Natural killer cell (primary cell): ENCODE data around the gene KCNN1. TPM values are rescaled to one million over a fixed set of nuclear protein-coding genes. Genes with fewer than 3 reads are reported as not detected.
A peak's percentile ranks its signal among the peaks of the same experiment; 100 is the strongest.

Source experiments
- ATAC-seq, 3 donors: fragments of 150-1000 bp in 2 of 3; fragments of 200-7000 bp in 1 of 3; cut with Tn5 transposase; 1 replicate in 1 of 3; 2 replicates in 2 of 3; pipeline ENCODE4 v1.10.0; 2021; ENCODE audit warnings: mild to moderate bottlenecking in 2 of 3, moderate library complexity in 2 of 3
- DNase-seq, 2 donors: peaks; one replicate each; pipeline versions ENCODE4 v3.0.0 to v3.0.0-alpha.2; 2013 to 2021; ENCODE audit warnings: mixed read lengths in 1 of 2
- H3K27ac ChIP-seq: one replicate; pipeline ENCODE4 v1.5.1; 2013; ENCODE audit warnings: mild to moderate bottlenecking, low read length
- H3K27me3 ChIP-seq: one replicate; pipeline ENCODE4 v1.6.1; 2013; ENCODE audit warnings: low read length; ENCODE audit not compliant: control insufficient read depth, insufficient read depth
- H3K36me3 ChIP-seq: one replicate; pipeline ENCODE4 v1.6.1; 2013; ENCODE audit warnings: low read length; ENCODE audit not compliant: control insufficient read depth, insufficient read depth
- H3K4me1 ChIP-seq: one replicate; pipeline ENCODE4 v1.6.1; 2013; ENCODE audit warnings: low read length; ENCODE audit not compliant: control insufficient read depth, insufficient read depth
- H3K4me3 ChIP-seq: one replicate; pipeline ENCODE4 v1.5.1; 2013; ENCODE audit warnings: low read length
- H3K9me3 ChIP-seq: one replicate; pipeline ENCODE4 v1.6.1; 2013; ENCODE audit warnings: low read length; ENCODE audit not compliant: control insufficient read depth, insufficient read depth
- H3K27ac Mint-ChIP-seq, 2 donors: one replicate each; pipeline ENCODE4 v1.8.0; 2022; ENCODE audit warnings: mild to moderate bottlenecking in 2 of 2, mixed read lengths in 2 of 2, moderate library complexity in 1 of 2
- H3K27me3 Mint-ChIP-seq, 2 donors: one replicate each; pipeline ENCODE4 v1.8.0; 2022; ENCODE audit warnings: low read depth in 2 of 2, mixed read lengths in 2 of 2
- H3K36me3 Mint-ChIP-seq: one replicate; pipeline ENCODE4 v1.8.0; 2022; ENCODE audit warnings: mixed read lengths
- H3K4me1 Mint-ChIP-seq, 2 donors: one replicate each; pipeline ENCODE4 v1.8.0; 2022; ENCODE audit warnings: mixed read lengths in 2 of 2
- H3K4me3 Mint-ChIP-seq: one replicate; pipeline ENCODE4 v1.8.0; 2022; ENCODE audit warnings: mild to moderate bottlenecking, moderate library complexity, mixed read lengths
- H3K9me3 Mint-ChIP-seq, 2 donors: one replicate each; pipeline ENCODE4 v1.8.0; 2022; ENCODE audit warnings: mixed read lengths in 2 of 2
- WGBS: methylation state at CpG from one replicate; pipeline ENCODE4 v1.1.7; 2013; ENCODE audit warnings: missing lambda C conversion rate; ENCODE audit not compliant: insufficient coverage; 5-methylcytosine and 5-hydroxymethylcytosine counted together
- intact Hi-C: fragments of 100-400 bp; cut with micrococcal nuclease; formaldehyde crosslinking; loops from one replicate; pipeline ENCODE4 v1.14.2; 2022
- total RNA-seq, 4 donors: library from RNA; stranded (reverse); fragments of 120-200 nt in 1 of 4; gene quantifications; one replicate each; pipeline versions ENCODE4 v1.2.3 to v1.2.4, GENCODE V29; 2013 to 2022
- TF ChIP-seq, protein P1 (sequence below): fragments of 200-600 bp; IDR thresholded peaks from one replicate; pipeline ENCODE4 v1.8.0; 2022; ENCODE audit warnings: antibody characterized with exemption

KCNN1 gene
- total RNA-seq, 3 donors from 2014 or later (not counting 1 experiment from before 2014, with no cell fraction given): not detected

DNA sequence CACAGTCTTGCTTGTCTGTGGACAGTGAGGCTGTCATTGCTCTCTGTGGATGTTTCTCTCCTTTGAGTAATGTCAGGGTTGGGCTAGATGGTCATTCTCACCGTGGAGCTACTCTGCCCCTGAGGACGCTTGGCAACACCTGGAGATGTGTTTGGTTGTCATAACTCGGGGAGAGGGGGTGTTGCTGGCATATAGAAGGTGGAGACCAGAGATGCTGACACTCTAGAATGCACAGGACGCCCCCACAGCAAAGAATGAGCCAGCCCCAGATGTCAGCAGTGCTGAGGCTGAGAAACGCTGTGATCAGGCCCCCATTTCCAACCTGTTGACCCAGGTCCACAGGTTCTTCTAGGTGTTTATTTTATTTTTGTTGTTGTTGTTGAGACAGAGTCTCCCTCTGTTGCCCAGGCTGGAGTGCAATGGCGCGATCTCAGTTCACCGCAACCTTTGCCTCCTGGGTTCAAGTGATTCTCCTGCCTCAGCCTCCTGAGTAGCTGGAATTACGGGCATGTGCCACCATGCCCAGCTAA, 29.5 kb upstream of the KCNN1 start:
- Mint-ChIP-seq H3K27me3 (no peaks in the 10 kb centered on the region), H3K27ac (no peak overlapping the region), H3K36me3 (no peaks in the 10 kb centered on the region), H3K4me1 (peaks cover 14% of the 10 kb centered on the region in 2 donors), H3K9me3 (no peaks in the 10 kb centered on the region), H3K4me3 (no peak overlapping the region)
- Histone ChIP-seq H3K27ac (no peak overlapping the region), H3K4me3 (no peak overlapping the region), H3K27me3 (no peaks in the 10 kb centered on the region), H3K9me3 (no peaks in the 10 kb centered on the region), H3K4me1 (peaks cover 15% of the 10 kb centered on the region), H3K36me3 (peaks cover 12% of the 10 kb centered on the region)
- no peak for DNase-seq
- WGBS: 96% methylated on average over 9 of the region's 9 CpGs
- intact Hi-C loops: loop anchor here (5.0 kb wide), 1 partner anchor 315 kb away; no protein-coding TSS in a partner anchor
- no peak for ATAC-seq
- TF ChIP-seq, protein P1, sequence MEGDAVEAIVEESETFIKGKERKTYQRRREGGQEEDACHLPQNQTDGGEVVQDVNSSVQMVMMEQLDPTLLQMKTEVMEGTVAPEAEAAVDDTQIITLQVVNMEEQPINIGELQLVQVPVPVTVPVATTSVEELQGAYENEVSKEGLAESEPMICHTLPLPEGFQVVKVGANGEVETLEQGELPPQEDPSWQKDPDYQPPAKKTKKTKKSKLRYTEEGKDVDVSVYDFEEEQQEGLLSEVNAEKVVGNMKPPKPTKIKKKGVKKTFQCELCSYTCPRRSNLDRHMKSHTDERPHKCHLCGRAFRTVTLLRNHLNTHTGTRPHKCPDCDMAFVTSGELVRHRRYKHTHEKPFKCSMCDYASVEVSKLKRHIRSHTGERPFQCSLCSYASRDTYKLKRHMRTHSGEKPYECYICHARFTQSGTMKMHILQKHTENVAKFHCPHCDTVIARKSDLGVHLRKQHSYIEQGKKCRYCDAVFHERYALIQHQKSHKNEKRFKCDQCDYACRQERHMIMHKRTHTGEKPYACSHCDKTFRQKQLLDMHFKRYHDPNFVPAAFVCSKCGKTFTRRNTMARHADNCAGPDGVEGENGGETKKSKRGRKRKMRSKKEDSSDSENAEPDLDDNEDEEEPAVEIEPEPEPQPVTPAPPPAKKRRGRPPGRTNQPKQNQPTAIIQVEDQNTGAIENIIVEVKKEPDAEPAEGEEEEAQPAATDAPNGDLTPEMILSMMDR: no peak

DNA sequence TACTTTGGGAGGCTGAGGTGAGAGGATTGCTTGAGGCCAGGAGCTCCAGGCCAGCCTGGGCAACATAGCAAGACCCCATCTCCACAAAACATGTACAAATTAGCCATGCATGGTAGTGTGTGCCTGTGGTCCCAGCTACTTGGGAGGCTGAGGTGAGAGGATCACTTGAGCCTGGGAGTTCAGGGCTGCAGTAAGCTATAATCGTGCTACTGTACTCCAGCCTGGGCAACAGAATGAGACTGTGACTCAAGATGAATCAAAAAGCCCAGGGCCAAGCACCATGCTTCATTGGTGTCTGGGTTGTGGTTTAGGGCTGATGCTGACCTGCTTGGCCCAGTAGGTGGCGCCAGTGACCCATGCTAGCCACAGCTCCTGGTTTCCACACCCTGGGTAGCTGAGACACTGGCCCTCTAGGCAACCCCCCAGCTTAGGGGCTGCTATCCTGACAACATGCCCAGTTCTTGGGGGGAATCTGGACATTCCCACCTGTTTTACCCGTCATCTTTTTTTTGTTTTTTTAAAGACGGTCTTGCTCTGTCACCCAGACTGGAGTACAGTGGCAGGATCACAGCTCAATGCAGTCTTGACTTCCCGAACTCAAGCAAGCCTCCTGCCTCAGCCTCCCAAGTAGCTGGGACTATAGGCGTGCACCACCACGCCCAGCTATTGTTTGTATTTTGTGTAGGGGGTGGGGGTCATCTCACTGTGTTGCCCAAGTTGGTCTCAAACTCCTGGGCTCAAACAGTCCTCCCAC, 28.6 kb upstream of the KCNN1 start:
- H3K4me3 ChIP-seq: no peak overlapping the region
- H3K27me3 Mint-ChIP-seq: no peaks in the 10 kb centered on the region
- WGBS: 51% methylated on average over 5 of the region's 7 CpGs
- ATAC-seq (peak; percentile 94 to 98 (median 98)), DNase-seq (peak; percentile 85 to 92)
- H3K4me1 ChIP-seq: peaks cover 10% of the 10 kb centered on the region
- no peaks in the 10 kb centered on the region for H3K9me3 Mint-ChIP-seq
- TF ChIP-seq, protein P1: peak; percentile 81
- H3K4me3 Mint-ChIP-seq: no peak overlapping the region
- intact Hi-C loops: loop anchor here (1.0 to 5.0 kb wide), 3 partner anchors 59 to 314 kb away; no protein-coding TSS in a partner anchor
- no peak overlapping the region for H3K27ac ChIP-seq
- no peaks in the 10 kb centered on the region for H3K9me3 ChIP-seq
- no peak overlapping the region for H3K27ac Mint-ChIP-seq
- H3K4me1 Mint-ChIP-seq: peaks cover 6% of the 10 kb centered on the region in 2 donors
- H3K27me3 ChIP-seq: no peaks in the 10 kb centered on the region
- H3K36me3 Mint-ChIP-seq: no peaks in the 10 kb centered on the region
- H3K36me3 ChIP-seq: peaks cover 12% of the 10 kb centered on the region

DNA sequence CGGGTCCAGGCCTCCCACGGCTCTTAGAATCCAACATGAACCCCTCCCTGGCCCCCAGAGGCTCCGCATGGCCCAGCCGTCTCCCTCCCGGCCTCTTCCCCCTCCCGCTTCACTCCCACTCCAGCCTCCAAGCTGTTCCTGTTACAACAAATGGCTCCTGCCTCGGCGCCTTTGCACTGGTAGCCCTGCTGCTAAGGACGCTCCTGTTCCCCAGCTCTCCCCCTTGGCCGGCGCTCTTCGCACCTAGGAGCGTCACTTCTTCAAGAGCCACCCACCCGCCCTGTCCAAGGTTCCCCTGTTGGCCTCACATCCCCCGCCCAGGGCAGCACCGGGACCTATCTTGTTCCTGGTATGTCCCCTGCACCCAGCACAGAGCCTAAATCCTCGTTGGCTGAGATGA, 24.7 kb upstream of the KCNN1 start:
- H3K27me3 Mint-ChIP-seq: no peaks in the 10 kb centered on the region
- no peaks in the 10 kb centered on the region for H3K36me3 Mint-ChIP-seq
- Histone ChIP-seq H3K9me3 (no peaks in the 10 kb centered on the region), H3K27me3 (no peaks in the 10 kb centered on the region), H3K4me1 (peaks cover 5% of the 10 kb centered on the region), H3K4me3 (no peak overlapping the region), H3K36me3 (peaks cover 13% of the 10 kb centered on the region), H3K27ac (no peak overlapping the region)
- no peak overlapping the region for H3K4me3 Mint-ChIP-seq
- H3K9me3 Mint-ChIP-seq: no peaks in the 10 kb centered on the region
- no peak overlapping the region for H3K27ac Mint-ChIP-seq
- peaks cover 2 to 11% of the 10 kb centered on the region in 2 donors for H3K4me1 Mint-ChIP-seq
- 96% methylated on average over 17 of the region's 17 CpGs for WGBS
- DNase-seq (no peak), ATAC-seq (no peak)
- TF ChIP-seq, protein P1: no peak
- intact Hi-C loops: no loop called here
